CD4-positive, alpha-beta memory T cell (primary cell): Measurements from ENCODE around the gene COPS2. TPM values are rescaled to one million over a fixed set of nuclear protein-coding genes. Genes with fewer than 3 reads are reported as not detected.

ENCODE experiments used
- CTCF ChIA-PET: fragments of 350-600 bp; sonication (Branson Sonifier 250); formaldehyde crosslinking; loops from one replicate; lab custom pipeline; 2021; ENCODE audit warnings: inconsistent platforms; ENCODE audit not compliant: partially characterized antibody; lab: Charles Lee
- POLR2A ChIA-PET: fragments of 350-600 bp; sonication (Branson Sonifier 250); formaldehyde crosslinking; loops from one replicate; lab custom pipeline; 2021; ENCODE audit not compliant: partially characterized antibody; lab: Charles Lee
- DNase-seq, 5 donors: peaks; one replicate each; pipeline versions ENCODE4 v3.0.0 to v3.0.0-alpha.2; 2020 to 2022; ENCODE audit warnings: mixed read lengths in 1 of 5
- H3K27ac ChIP-seq: one replicate; pipeline ENCODE4 v1.7.0; 2013; ENCODE audit warnings: low read depth, low read length
- H3K27me3 ChIP-seq: 2 replicates; pipeline ENCODE4 v1.7.0; 2013; ENCODE audit warnings: mild to moderate bottlenecking, low read length, moderate library complexity; ENCODE audit not compliant: insufficient read depth
- H3K36me3 ChIP-seq: 2 replicates; pipeline ENCODE4 v1.7.0; 2013; ENCODE audit warnings: mild to moderate bottlenecking, low read length, moderate library complexity; ENCODE audit not compliant: insufficient read depth
- H3K4me1 ChIP-seq: 2 replicates; pipeline ENCODE4 v1.7.0; 2013; ENCODE audit warnings: mild to moderate bottlenecking, low read length, moderate library complexity; ENCODE audit not compliant: insufficient read depth
- H3K4me3 ChIP-seq, 2 donors: one replicate each; pipeline ENCODE4 v1.7.0; 2013; ENCODE audit warnings: low read length in 2 of 2, mild to moderate bottlenecking in 1 of 2
- H3K9me3 ChIP-seq, 2 donors: one replicate each; pipeline ENCODE4 v1.7.0; 2013; ENCODE audit warnings: low read length in 2 of 2, control low read depth in 1 of 2; ENCODE audit not compliant: control insufficient read depth in 1 of 2
- H3K27ac Mint-ChIP-seq, 7 donors: one replicate each; pipeline ENCODE4 v1.8.0; 2020 to 2021; ENCODE audit warnings: mixed read lengths in 7 of 7, mild to moderate bottlenecking in 6 of 7, inconsistent platforms in 3 of 7, moderate library complexity in 3 of 7
- H3K27me3 Mint-ChIP-seq, 2 donors: one replicate each; pipeline ENCODE4 v1.8.0; 2020 to 2021; ENCODE audit warnings: mixed read lengths in 2 of 2
- H3K36me3 Mint-ChIP-seq, 2 donors: one replicate each; pipeline ENCODE4 v1.8.0; 2020 to 2021; ENCODE audit warnings: mixed read lengths in 2 of 2, inconsistent platforms in 1 of 2, mild to moderate bottlenecking in 1 of 2
- H3K4me1 Mint-ChIP-seq, 4 donors: one replicate each; pipeline ENCODE4 v1.8.0; 2020 to 2021; ENCODE audit warnings: mixed read lengths in 4 of 4, mild to moderate bottlenecking in 1 of 4
- H3K4me3 Mint-ChIP-seq, 8 donors: one replicate each; pipeline ENCODE4 v1.8.0; 2020 to 2021; ENCODE audit warnings: mixed read lengths in 8 of 8, mild to moderate bottlenecking in 7 of 8, moderate library complexity in 6 of 8, inconsistent platforms in 3 of 8
- H3K9me3 Mint-ChIP-seq, 8 donors: one replicate each; pipeline ENCODE4 v1.8.0; 2020 to 2021; ENCODE audit warnings: mixed read lengths in 8 of 8, mild to moderate bottlenecking in 5 of 8, inconsistent platforms in 3 of 8, moderate library complexity in 1 of 8
- intact Hi-C: fragments of 100-400 bp; cut with micrococcal nuclease; formaldehyde crosslinking; loops from one replicate; pipeline ENCODE4 v1.15.1; 2023
- polyA plus RNA-seq, 2 donors: library from polyadenylated mRNA; unstranded; fragments of 300-500 nt; fragmentation: Illumina TruSeq; gene quantifications; one replicate each; pipeline ENCODE4 v1.2.3, GENCODE V29; 2021
- total RNA-seq, 2 experiments: library from RNA; stranded (reverse); gene quantifications; one replicate each; pipeline ENCODE4 v1.2.3, GENCODE V29; 2021

The COPS2 gene
- total and polyA plus RNA-seq, 4 experiments from 2014 or later, result 33.1 to 56.9 (median 45.4) TPM

DNA sequence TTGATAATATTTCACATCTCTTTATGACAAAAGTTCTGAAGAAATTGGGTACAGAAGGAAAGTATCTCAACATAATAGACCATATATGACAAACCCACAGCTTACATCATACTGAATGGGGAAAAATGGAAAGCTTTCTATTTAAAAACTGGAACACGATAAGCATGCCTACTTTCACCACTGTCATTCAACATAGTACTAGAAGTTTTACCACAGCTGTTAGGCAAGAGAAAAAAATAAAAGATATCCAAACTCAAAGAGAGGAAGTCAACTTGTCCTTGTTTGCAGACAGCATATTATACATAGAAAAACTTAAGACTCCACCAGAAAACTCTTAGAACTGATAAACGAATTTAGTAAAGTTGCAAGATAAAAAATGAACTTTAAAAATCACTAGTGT lies 40.3 kb downstream of the COPS2 start:
- H3K4me1 Mint-ChIP-seq, result peaks cover 0 to 4% (median 3%) of the 10 kb centered on the region in 4 donors
- CTCF ChIA-PET, result no interaction called here

DNA sequence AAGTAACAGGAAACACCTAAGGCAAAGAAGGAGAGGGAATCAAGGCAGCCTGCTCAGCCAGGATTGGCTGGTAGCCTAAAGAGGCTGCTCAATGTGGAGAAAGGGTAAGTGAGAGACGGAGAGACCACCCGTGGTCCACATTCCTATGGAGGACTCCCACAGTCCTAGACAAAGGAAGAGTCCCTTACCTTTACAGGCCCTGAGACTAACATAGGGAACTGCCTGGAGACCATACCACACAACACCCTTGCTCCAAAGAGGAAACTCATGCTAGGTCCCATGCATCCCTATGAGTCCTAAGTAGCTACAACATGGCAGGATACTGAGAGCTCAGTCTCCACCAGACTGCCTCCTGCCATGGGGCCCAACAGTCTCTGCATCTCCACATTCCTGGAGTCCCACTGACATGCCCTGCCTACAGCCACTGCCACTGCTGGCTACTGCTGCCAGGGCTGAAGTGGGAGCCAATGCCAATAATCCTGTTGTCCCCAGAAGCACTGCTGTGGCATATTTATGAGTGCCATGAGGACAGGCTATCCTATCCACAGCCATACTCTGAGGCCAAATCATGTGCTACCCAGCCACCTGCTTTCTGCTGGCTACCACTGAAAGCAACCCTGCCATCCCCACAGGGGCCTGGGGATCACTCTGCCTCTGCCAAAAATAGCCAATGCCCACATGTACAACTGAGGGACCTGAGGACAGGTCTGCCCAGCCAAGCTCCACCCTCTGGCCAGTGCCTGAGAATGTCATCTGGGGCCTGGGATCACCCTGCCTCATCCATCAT lies 45.0 kb downstream of the COPS2 start:
- H3K4me1 ChIP-seq, result no peaks in the 10 kb centered on the region
- peaks cover 5% of the 10 kb centered on the region for H3K36me3 ChIP-seq
- H3K4me3 ChIP-seq, result no peak overlapping the region
- H3K4me3 Mint-ChIP-seq, result peak overlapping the region in 1 of 8 donors; percentile 27
- H3K9me3 ChIP-seq, result peaks cover 0 to 8% of the 10 kb centered on the region in 2 donors
- POLR2A ChIA-PET, result no interaction called here
- peaks cover 46 to 49% of the 10 kb centered on the region in 2 donors for H3K36me3 Mint-ChIP-seq
- no peaks in the 10 kb centered on the region for H3K27me3 Mint-ChIP-seq
- DNase-seq, result no peak
- no peaks in the 10 kb centered on the region for H3K27me3 ChIP-seq
- no peak overlapping the region for H3K27ac ChIP-seq
- peaks cover 0 to 4% (median 2%) of the 10 kb centered on the region in 4 donors for H3K4me1 Mint-ChIP-seq
- intact Hi-C loops, result no loop called here
- no peak overlapping the region for H3K27ac Mint-ChIP-seq
- H3K9me3 Mint-ChIP-seq, result peaks cover 7 to 17% (median 13%) of the 10 kb centered on the region in 8 donors
- CTCF ChIA-PET, result no interaction called here

More for the DNA sequence above, 40.3 kb downstream of the COPS2 start:
- intact Hi-C loops, result no loop called here
- Histone ChIP-seq H3K27me3 (no peaks in the 10 kb centered on the region), H3K4me1 (no peaks in the 10 kb centered on the region), H3K4me3 (no peak overlapping the region), H3K9me3 (peaks cover 0 to 8% of the 10 kb centered on the region in 2 donors), H3K36me3 (peaks cover 5% of the 10 kb centered on the region), H3K27ac (no peak overlapping the region)
- H3K36me3 Mint-ChIP-seq, result peaks cover 48 to 50% of the 10 kb centered on the region in 2 donors
- POLR2A ChIA-PET, result no interaction called here
- DNase-seq, result no peak
- H3K27me3 Mint-ChIP-seq, result no peaks in the 10 kb centered on the region
- peaks cover 7 to 17% (median 13%) of the 10 kb centered on the region in 8 donors for H3K9me3 Mint-ChIP-seq
- no peak overlapping the region for H3K4me3 Mint-ChIP-seq
- no peak overlapping the region for H3K27ac Mint-ChIP-seq

DNA sequence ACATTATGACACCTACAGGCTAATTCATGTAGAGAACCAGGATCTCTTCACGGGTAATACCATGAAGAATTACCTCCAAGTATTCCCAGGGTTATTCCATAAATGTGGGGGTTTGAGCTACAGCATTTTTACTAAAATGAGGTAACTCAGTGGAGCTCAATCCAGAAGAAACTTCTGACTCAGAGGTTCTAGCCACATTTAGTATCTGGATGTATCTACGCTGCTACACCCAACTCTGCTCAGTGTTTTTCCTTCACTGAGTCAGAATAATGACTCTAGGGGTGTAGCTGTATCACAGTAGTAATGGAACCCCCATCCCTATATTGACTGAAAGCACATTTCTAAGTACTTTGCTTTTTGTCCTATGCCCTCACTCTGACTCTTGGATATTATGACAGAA lies 52.4 kb downstream of the COPS2 start:
- H3K27ac ChIP-seq, result no peak overlapping the region
- Mint-ChIP-seq H3K4me3 (no peak overlapping the region), H3K36me3 (peaks cover 12 to 20% of the 10 kb centered on the region in 2 donors), H3K4me1 (no peaks in the 10 kb centered on the region), H3K27me3 (no peaks in the 10 kb centered on the region), H3K9me3 (no peaks in the 10 kb centered on the region), H3K27ac (no peak overlapping the region)
- intact Hi-C loops, result no loop called here
- no peak for DNase-seq
- CTCF ChIA-PET, result no interaction called here
- H3K9me3 ChIP-seq, result no peaks in the 10 kb centered on the region
- no peak overlapping the region for H3K4me3 ChIP-seq
- no peaks in the 10 kb centered on the region for H3K4me1 ChIP-seq
- H3K27me3 ChIP-seq, result no peaks in the 10 kb centered on the region
- POLR2A ChIA-PET, result no interaction called here
- no peaks in the 10 kb centered on the region for H3K36me3 ChIP-seq

DNA sequence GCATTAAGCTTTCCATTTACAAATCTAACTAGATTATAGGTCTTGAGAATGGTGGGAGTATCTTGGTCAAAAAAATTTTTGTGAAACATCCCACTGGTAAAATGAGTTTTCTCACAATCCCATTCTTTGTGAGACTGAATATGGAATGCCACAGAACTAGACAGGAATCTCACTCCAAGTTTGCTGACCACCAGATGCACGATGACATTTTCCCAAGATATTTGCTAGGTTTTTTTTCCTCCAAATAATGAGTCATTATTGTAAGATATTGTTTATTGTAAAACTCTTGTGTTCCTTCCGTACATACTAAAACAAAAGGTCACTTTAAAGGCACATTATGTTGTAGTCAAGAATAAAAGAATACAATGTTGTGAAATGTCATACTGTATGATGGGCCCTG lies 53.9 kb downstream of the COPS2 start:
- Mint-ChIP-seq H3K27ac (no peak overlapping the region), H3K4me3 (no peak overlapping the region), H3K9me3 (no peaks in the 10 kb centered on the region), H3K4me1 (no peaks in the 10 kb centered on the region), H3K27me3 (no peaks in the 10 kb centered on the region), H3K36me3 (peaks cover 16 to 20% of the 10 kb centered on the region in 2 donors)
- no peaks in the 10 kb centered on the region for H3K27me3 ChIP-seq
- H3K27ac ChIP-seq, result no peak overlapping the region
- H3K4me1 ChIP-seq, result no peaks in the 10 kb centered on the region
- no peak overlapping the region for H3K4me3 ChIP-seq
- CTCF ChIA-PET, result interaction anchor here (0.6 kb wide), 1 partner anchor 161 kb away, joined by 3 read pairs; no protein-coding TSS in a partner anchor
- intact Hi-C loops, result no loop called here
- POLR2A ChIA-PET, result no interaction called here
- H3K36me3 ChIP-seq, result no peaks in the 10 kb centered on the region
- H3K9me3 ChIP-seq, result no peaks in the 10 kb centered on the region
- DNase-seq, result no peak

DNA sequence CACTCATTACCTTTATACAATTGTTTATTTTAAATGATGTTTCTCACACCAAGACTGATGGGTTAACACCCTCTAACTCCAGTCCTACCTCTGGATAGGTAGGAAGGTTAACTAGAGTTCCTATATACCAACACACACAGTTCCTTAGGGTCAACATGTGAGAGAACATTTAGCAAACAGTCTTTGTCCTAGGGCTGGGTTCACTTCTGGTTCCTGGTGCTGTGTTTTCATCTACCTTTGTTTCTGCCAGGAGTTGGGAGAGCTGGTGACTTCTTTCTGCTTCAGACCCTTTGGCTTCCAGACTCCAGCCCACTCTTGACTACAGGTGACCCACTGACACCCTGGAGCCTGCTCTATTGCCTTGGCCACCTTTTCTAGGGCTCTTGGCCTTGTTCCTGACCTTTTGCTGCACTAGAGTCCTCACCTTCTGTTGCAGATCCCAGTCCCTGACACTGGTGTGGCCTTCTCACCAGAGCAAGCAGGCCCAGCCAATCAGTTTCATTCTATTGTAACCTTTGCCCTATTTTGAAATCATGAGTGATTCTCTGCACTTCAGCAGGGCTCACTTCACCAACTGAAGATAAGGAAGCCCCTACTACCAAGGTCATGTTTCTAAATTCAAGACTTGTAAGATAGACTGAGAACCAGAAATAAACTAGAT lies 59.2 kb downstream of the COPS2 start:
- H3K4me3 Mint-ChIP-seq, result no peak overlapping the region
- Histone ChIP-seq H3K9me3 (no peaks in the 10 kb centered on the region), H3K4me3 (no peak overlapping the region), H3K27me3 (no peaks in the 10 kb centered on the region), H3K36me3 (no peaks in the 10 kb centered on the region), H3K27ac (no peak overlapping the region), H3K4me1 (no peaks in the 10 kb centered on the region)
- ChIA-PET POLR2A (no interaction called here), CTCF (interaction anchor here (1.0 kb wide), 1 partner anchor 121 kb away, joined by 3 read pairs; no protein-coding TSS in a partner anchor)
- DNase-seq, result no peak
- no peaks in the 10 kb centered on the region for H3K9me3 Mint-ChIP-seq
- H3K36me3 Mint-ChIP-seq, result peaks cover 4% of the 10 kb centered on the region in 2 donors
- intact Hi-C loops, result no loop called here
- H3K4me1 Mint-ChIP-seq, result no peaks in the 10 kb centered on the region
- no peaks in the 10 kb centered on the region for H3K27me3 Mint-ChIP-seq
- no peak overlapping the region for H3K27ac Mint-ChIP-seq

DNA sequence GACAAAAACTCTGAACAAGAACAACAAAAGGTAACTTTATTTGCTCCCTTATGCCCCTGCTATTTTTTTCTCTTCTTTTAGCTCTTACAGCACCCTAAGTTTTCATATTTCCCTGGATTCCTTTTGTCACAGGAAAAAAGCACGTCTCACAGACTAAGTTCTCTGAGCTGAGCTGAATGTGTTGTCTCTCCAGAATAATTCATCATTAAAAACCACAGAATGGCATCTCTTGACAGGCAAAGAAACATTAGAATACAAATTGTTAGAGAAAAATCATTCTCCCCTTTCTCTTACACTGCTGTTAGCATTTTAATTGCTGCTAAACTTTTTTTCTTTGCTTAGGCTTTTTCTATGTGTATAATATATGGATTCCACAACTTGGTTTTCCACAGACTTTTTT lies 60.5 kb downstream of the COPS2 start:
- Histone ChIP-seq H3K4me3 (no peak overlapping the region), H3K27me3 (no peaks in the 10 kb centered on the region), H3K4me1 (no peaks in the 10 kb centered on the region), H3K36me3 (no peaks in the 10 kb centered on the region), H3K9me3 (no peaks in the 10 kb centered on the region), H3K27ac (no peak overlapping the region)
- Mint-ChIP-seq H3K27me3 (no peaks in the 10 kb centered on the region), H3K9me3 (no peaks in the 10 kb centered on the region), H3K4me1 (no peaks in the 10 kb centered on the region), H3K27ac (no peak overlapping the region), H3K36me3 (peaks cover 4% of the 10 kb centered on the region in 2 donors), H3K4me3 (no peak overlapping the region)
- intact Hi-C loops, result no loop called here
- POLR2A ChIA-PET, result no interaction called here
- DNase-seq, result no peak
- CTCF ChIA-PET, result interaction anchor here (0.7 kb wide), 1 partner anchor 8 kb away, joined by 4 read pairs; no protein-coding TSS in a partner anchor

DNA sequence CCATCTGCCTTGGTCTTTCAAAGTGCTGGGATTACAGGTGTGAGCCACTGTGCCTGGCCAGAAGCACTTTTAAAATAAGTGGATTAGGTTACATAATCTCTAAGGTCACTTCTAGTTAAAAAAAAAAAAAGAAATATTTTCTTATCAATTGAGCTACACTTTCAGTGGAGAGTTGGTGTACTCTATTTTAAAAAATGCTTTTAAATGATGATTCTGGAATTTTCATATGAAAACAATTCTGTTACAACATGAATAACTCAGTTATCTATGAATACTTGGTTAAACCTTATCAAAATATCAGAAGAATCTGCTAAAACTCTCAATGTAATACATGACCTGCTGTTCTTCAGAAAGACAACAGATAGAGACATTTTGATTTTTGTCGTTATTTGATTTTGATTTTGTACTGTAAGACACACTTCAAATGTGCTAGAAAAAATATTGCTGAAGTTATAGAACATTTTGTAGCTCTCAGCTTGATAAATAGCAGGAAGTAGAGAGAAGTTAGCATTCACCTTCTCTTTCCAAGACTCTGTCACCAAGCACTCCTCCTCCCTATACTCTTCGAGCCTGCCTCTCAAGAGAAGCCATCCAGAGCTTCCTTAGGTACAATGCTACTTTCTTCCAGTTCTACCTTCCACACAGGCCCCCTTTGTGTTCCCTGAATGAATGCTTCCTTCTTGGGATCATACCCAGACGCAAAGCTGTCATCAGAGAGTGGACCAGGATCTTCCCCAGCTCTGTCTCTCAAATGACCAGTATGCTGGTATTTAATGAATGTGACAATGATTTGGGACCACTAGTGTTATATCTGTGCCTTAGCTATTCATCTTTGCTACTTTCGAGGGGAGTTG lies 61.9 kb downstream of the COPS2 start:
- intact Hi-C loops, result no loop called here
- Histone ChIP-seq H3K27me3 (no peaks in the 10 kb centered on the region), H3K9me3 (no peaks in the 10 kb centered on the region), H3K4me3 (no peak overlapping the region), H3K27ac (no peak overlapping the region), H3K36me3 (no peaks in the 10 kb centered on the region), H3K4me1 (no peaks in the 10 kb centered on the region)
- ChIA-PET POLR2A (no interaction called here), CTCF (no interaction called here)
- Mint-ChIP-seq H3K27ac (peak overlapping the region in 2 of 7 donors; percentile 38 to 42), H3K4me1 (no peaks in the 10 kb centered on the region), H3K9me3 (no peaks in the 10 kb centered on the region), H3K27me3 (no peaks in the 10 kb centered on the region), H3K4me3 (no peak overlapping the region), H3K36me3 (peaks cover 1 to 4% of the 10 kb centered on the region in 2 donors)
- DNase-seq, result no peak
